H9 (cell line): ENCODE measurements around the gene GPR171. TPM values are rescaled to one million over a fixed set of nuclear protein-coding genes. Genes with fewer than 3 reads are reported as not detected.

Experiments used
- DNase-seq: peaks from one replicate; pipeline ENCODE4 v3.0.0-alpha.2; 2017
- H2AFZ ChIP-seq: one replicate; pipeline ENCODE4 v1.6.1; 2013; ENCODE audit warnings: mild to moderate bottlenecking, low read length, control low read depth, moderate library complexity
- H2AK5ac ChIP-seq: 2 replicates; pipeline ENCODE4 v1.6.1; 2013; ENCODE audit warnings: low read length, control low read depth, mixed read lengths; ENCODE audit not compliant: insufficient read length
- H2BK120ac ChIP-seq: one replicate; pipeline ENCODE4 v1.6.1; 2013; ENCODE audit warnings: low read depth, mild to moderate bottlenecking, low read length, control low read depth, inconsistent platforms; ENCODE audit not compliant: poor library complexity, severe bottlenecking
- H2BK12ac ChIP-seq: 2 replicates; pipeline ENCODE4 v1.6.1; 2013; ENCODE audit warnings: low read length, control low read depth, mixed read lengths, low read depth; ENCODE audit not compliant: insufficient read length
- H2BK15ac ChIP-seq: 2 replicates; pipeline ENCODE4 v1.6.1; 2013; ENCODE audit warnings: low read depth, low read length, control low read depth
- H2BK20ac ChIP-seq: one replicate; pipeline ENCODE4 v1.6.1; 2013; ENCODE audit warnings: low read depth, mild to moderate bottlenecking, low read length, control low read depth, inconsistent platforms; ENCODE audit not compliant: poor library complexity, severe bottlenecking
- H2BK5ac ChIP-seq: 2 replicates; pipeline ENCODE4 v1.6.1; 2013; ENCODE audit warnings: low read length, control low read depth, mixed read lengths; ENCODE audit not compliant: insufficient read length
- H3K14ac ChIP-seq: 2 replicates; pipeline ENCODE4 v1.6.1; 2013; ENCODE audit warnings: low read length, control low read depth; ENCODE audit not compliant: insufficient read depth
- H3K18ac ChIP-seq: 2 replicates; pipeline ENCODE4 v1.6.1; 2013; ENCODE audit warnings: low read depth, mild to moderate bottlenecking, mixed read lengths, low read length, control low read depth; ENCODE audit not compliant: insufficient read length
- H3K23ac ChIP-seq: 2 replicates; pipeline ENCODE4 v1.6.1; 2013; ENCODE audit warnings: low read length, control low read depth, mixed read lengths, low read depth; ENCODE audit not compliant: insufficient read length
- H3K23me2 ChIP-seq: 2 replicates; pipeline ENCODE4 v1.6.1; 2013; ENCODE audit warnings: low read depth, mild to moderate bottlenecking, mixed read lengths, low read length, control low read depth; ENCODE audit not compliant: insufficient read length, poor library complexity, severe bottlenecking
- H3K27ac ChIP-seq: 2 replicates; pipeline ENCODE4 v1.5.1; 2013; ENCODE audit warnings: low read length, control low read depth, mixed read lengths, low read depth; ENCODE audit not compliant: insufficient read length
- H3K27me3 ChIP-seq: 2 replicates; pipeline ENCODE4 v1.6.1; 2013; ENCODE audit warnings: low read length, control low read depth, inconsistent platforms; ENCODE audit not compliant: insufficient read depth
- H3K4ac ChIP-seq: 2 replicates; pipeline ENCODE4 v1.6.1; 2013; ENCODE audit warnings: low read depth, mild to moderate bottlenecking, control low read depth, inconsistent platforms, low read length, moderate library complexity
- H3K4me1 ChIP-seq: 2 replicates; pipeline ENCODE4 v1.6.1; 2013; ENCODE audit warnings: low read length, control low read depth, inconsistent platforms; ENCODE audit not compliant: insufficient read depth
- H3K4me2 ChIP-seq: 2 replicates; pipeline ENCODE4 v1.6.1; 2013; ENCODE audit warnings: low read length, control low read depth, mixed read lengths; ENCODE audit not compliant: insufficient read length, insufficient read depth
- H3K56ac ChIP-seq: 2 replicates; pipeline ENCODE4 v1.6.1; 2013; ENCODE audit warnings: low read depth, mild to moderate bottlenecking, mixed read lengths, low read length, control low read depth; ENCODE audit not compliant: insufficient read length
- H3K79me1 ChIP-seq: 2 replicates; pipeline ENCODE4 v1.6.1; 2013; ENCODE audit warnings: low read depth, mild to moderate bottlenecking, moderate library complexity, low read length, control low read depth, inconsistent platforms; ENCODE audit not compliant: insufficient read depth, poor library complexity, severe bottlenecking
- H3K79me2 ChIP-seq: 2 replicates; pipeline ENCODE4 v1.6.1; 2013; ENCODE audit warnings: low read length, control low read depth, inconsistent platforms; ENCODE audit not compliant: insufficient read depth
- H3K9ac ChIP-seq: 2 replicates; pipeline ENCODE4 v1.6.1; 2013; ENCODE audit warnings: low read length, control low read depth, mixed read lengths; ENCODE audit not compliant: insufficient read length; ENCODE audit errors: extremely low read depth
- H3K9me3 ChIP-seq: one replicate; pipeline ENCODE4 v1.6.1; 2013; ENCODE audit warnings: low read depth, low read length, inconsistent platforms; ENCODE audit not compliant: control insufficient read depth
- H3T11ph ChIP-seq: one replicate; pipeline ENCODE4 v1.6.1; 2013; ENCODE audit warnings: mild to moderate bottlenecking, low read length, control low read depth, inconsistent platforms
- H4K20me1 ChIP-seq: one replicate; pipeline ENCODE4 v1.6.1; 2013; ENCODE audit not compliant: control insufficient read depth, insufficient read length, insufficient read depth
- H4K5ac ChIP-seq: 2 replicates; pipeline ENCODE4 v1.6.1; 2013; ENCODE audit warnings: low read depth, mild to moderate bottlenecking, mixed read lengths, low read length, control low read depth; ENCODE audit not compliant: insufficient read length
- H4K8ac ChIP-seq: replicated peaks from 2 replicates; pipeline ENCODE4 v1.6.1; 2013; ENCODE audit warnings: low read length, control low read depth, mixed read lengths, low read depth; ENCODE audit not compliant: insufficient read length
- H4K91ac ChIP-seq: 2 replicates; pipeline ENCODE4 v1.6.1; 2013; ENCODE audit warnings: low read depth, mild to moderate bottlenecking, moderate library complexity, mixed read lengths, low read length, control low read depth; ENCODE audit not compliant: insufficient read length
- H3K27ac Mint-ChIP-seq, 3 experiments: 2 replicates in 2 of 3; 3 replicates in 1 of 3; pipeline ENCODE4 v1.8.0; 2020 to 2021; ENCODE audit warnings: mixed read lengths in 3 of 3, mild to moderate bottlenecking in 1 of 3, moderate library complexity in 1 of 3
- H3K27me3 Mint-ChIP-seq: 2 replicates; pipeline ENCODE4 v1.8.0; 2021; ENCODE audit warnings: low read depth, mild to moderate bottlenecking, moderate library complexity, mixed read lengths
- H3K36me3 Mint-ChIP-seq, 3 experiments: 2 replicates in 2 of 3; 3 replicates in 1 of 3; pipeline ENCODE4 v1.8.0; 2020 to 2021; ENCODE audit warnings: low read depth in 3 of 3, mixed read lengths in 3 of 3; ENCODE audit not compliant: insufficient read depth in 1 of 3
- H3K4me1 Mint-ChIP-seq, 2 experiments: 2 replicates each; pipeline ENCODE4 v1.8.0; 2020; ENCODE audit warnings: mixed read lengths in 2 of 2
- H3K4me3 Mint-ChIP-seq, 2 experiments: 2 replicates in 1 of 2; 3 replicates in 1 of 2; pipeline ENCODE4 v1.8.0; 2020 to 2021; ENCODE audit warnings: mild to moderate bottlenecking in 2 of 2, mixed read lengths in 2 of 2, moderate library complexity in 1 of 2
- H3K9me3 Mint-ChIP-seq, 2 experiments: 2 replicates in 1 of 2; 3 replicates in 1 of 2; pipeline ENCODE4 v1.8.0; 2020; ENCODE audit warnings: mild to moderate bottlenecking in 2 of 2, mixed read lengths in 2 of 2, moderate library complexity in 1 of 2
- CTCF ChIP-seq: fragments of 200-600 bp; sonication (generic); conservative IDR thresholded peaks from 3 replicates; pipeline ENCODE4 v1.8.0; 2021; ENCODE audit warnings: antibody characterized with exemption, mild to moderate bottlenecking
- WGBS: extraction: QIAGEN DNeasy Blood & Tissue Kit; methylation state at CpG from one replicate; pipeline ENCODE4 v1.1.7; 2013; ENCODE audit warnings: missing lambda C conversion rate, low lambda C conversion rate, mixed read lengths; ENCODE audit not compliant: insufficient read length; ENCODE audit errors: extremely low coverage; 5-methylcytosine and 5-hydroxymethylcytosine counted together
- total RNA-seq: library from RNA; stranded (reverse); gene quantifications from 2 replicates; pipeline ENCODE4 v1.2.1, GENCODE V29; 2021

Gene GPR171
- total RNA-seq, 1 experiment from 2014 or later = not detected

- no peak overlapping the region for H2AK5ac ChIP-seq
These were observed 21.4 kb upstream of the GPR171 start for GRCh38 chr3:151224268-151224866.

More at GRCh38 chr3:151224268-151224866, 21.4 kb upstream of the GPR171 start:
- no peak overlapping the region for H4K91ac ChIP-seq
- no peak overlapping the region for H2BK120ac ChIP-seq
- no CpG with 5 or more reads among the region's 4 CpGs for WGBS
- peak overlapping the region in 1 of 3 experiments; percentile 14; a peak in 1 of 7 replicates for H3K27ac Mint-ChIP-seq
- H3K79me1 ChIP-seq = no peaks in the 10 kb centered on the region
- no peak overlapping the region for H3K4ac ChIP-seq
- H4K8ac ChIP-seq = no peak overlapping the region
- H3K4me1 ChIP-seq = peaks cover 7% of the 10 kb centered on the region; the same call in 1 of the 2 replicates
- H3K4me1 Mint-ChIP-seq = peaks cover 11 to 16% of the 10 kb centered on the region in 2 experiments
- H3K23me2 ChIP-seq = no peaks in the 10 kb centered on the region
- no peaks in the 10 kb centered on the region for H3K27me3 Mint-ChIP-seq
- no peak for TF ChIP-seq CTCF
- H3K4me2 ChIP-seq = no peak overlapping the region
- no peak overlapping the region for H3K14ac ChIP-seq
- no peak for DNase-seq
- H4K20me1 ChIP-seq = no peaks in the 10 kb centered on the region
- H3K56ac ChIP-seq = no peak overlapping the region
- H2BK15ac ChIP-seq = no peak overlapping the region
- no peaks in the 10 kb centered on the region for H3K9me3 ChIP-seq
- H2BK20ac ChIP-seq = no peak overlapping the region
- no peak overlapping the region for H3K4me3 Mint-ChIP-seq
- no peak overlapping the region for H3K9ac ChIP-seq
- H3K79me2 ChIP-seq = no peaks in the 10 kb centered on the region
- no peak overlapping the region for H2BK12ac ChIP-seq
- no peak overlapping the region for H3T11ph ChIP-seq
- no peak overlapping the region for H2BK5ac ChIP-seq
- H3K18ac ChIP-seq = no peak overlapping the region
- H3K36me3 Mint-ChIP-seq = peaks cover 24 to 35% (median 28%) of the 10 kb centered on the region in 3 experiments
- H4K5ac ChIP-seq = no peak overlapping the region
- peaks cover 6 to 15% of the 10 kb centered on the region in 2 experiments; a peak in 4 of 5 replicates for H3K9me3 Mint-ChIP-seq
- no peak overlapping the region for H3K27ac ChIP-seq
- H3K27me3 ChIP-seq = no peaks in the 10 kb centered on the region
- H3K23ac ChIP-seq = no peak overlapping the region
- no peak overlapping the region for H2AFZ ChIP-seq
